ENCODE data around the gene THAP4. TPM values are rescaled to one million over a fixed set of nuclear protein-coding genes. Genes with fewer than 3 reads are reported as not detected.
A peak's percentile ranks its signal among the peaks of the same experiment; 100 is the strongest.
"Not testable (repeated sequence)": the region's sequence is repeated elsewhere in the genome, so short reads cannot be mapped to it uniquely, and the experiment has no call there.

Gene THAP4
- total and polyA plus RNA-seq, 2 experiments from 2014 or later = 82.0 to 101 TPM

GRCh38 chr2:241571821-241572620 is 64.9 kb downstream of the THAP4 start:
- TF ChIP-seq CTCF (IDR thresholded peaks at IDR 0.05; ENCODE audit: low read depth, low read length) = no peak
- Histone ChIP-seq H3K9me3 (ENCODE audit: low read depth) (no peaks in the 10 kb centered on the region), H3K4me1 (ENCODE audit: low read depth) (no peaks in the 10 kb centered on the region), H3K36me3 (peaks cover 2% of the 10 kb centered on the region), H3K27me3 (no peaks in the 10 kb centered on the region), H3K4me3 (no peak overlapping the region), H3K27ac (no peak overlapping the region)
- no peak for DNase-seq (ENCODE audit: low read depth in 1 of 2, low spot score in 1 of 2)

GRCh38 chr2:241570961-241571581 is 65.9 kb downstream of the THAP4 start:
- H3K4me1 ChIP-seq (ENCODE audit: low read depth) = no peaks in the 10 kb centered on the region
- DNase-seq (ENCODE audit: low read depth in 1 of 2, low spot score in 1 of 2) = peak in 1 of 2 donors; percentile 23
- H3K27me3 ChIP-seq = no peaks in the 10 kb centered on the region
- peaks cover 2% of the 10 kb centered on the region for H3K36me3 ChIP-seq
- no peak overlapping the region for H3K27ac ChIP-seq
- no peak for TF ChIP-seq CTCF (IDR thresholded peaks at IDR 0.05; ENCODE audit: low read depth, low read length)
- H3K4me3 ChIP-seq = no peak overlapping the region
- no peaks in the 10 kb centered on the region for H3K9me3 ChIP-seq (ENCODE audit: low read depth)

- H3K4me3 ChIP-seq = no peak overlapping the region
- no peak overlapping the region for H3K27ac ChIP-seq
- TF ChIP-seq CTCF (IDR thresholded peaks at IDR 0.05; ENCODE audit: low read depth, low read length) = no peak
- no peaks in the 10 kb centered on the region for H3K4me1 ChIP-seq (ENCODE audit: low read depth)
- H3K27me3 ChIP-seq = no peaks in the 10 kb centered on the region
- peaks cover 2% of the 10 kb centered on the region for H3K36me3 ChIP-seq
- H3K9me3 ChIP-seq (ENCODE audit: low read depth) = no peaks in the 10 kb centered on the region
- DNase-seq (ENCODE audit: low read depth in 1 of 2, low spot score in 1 of 2) = no peak
Observed at GRCh38 chr2:241569831-241570281, 67.1 kb downstream of the THAP4 start.

GRCh38 chr2:241568726-241569125 is 68.2 kb downstream of the THAP4 start:
- no peak overlapping the region for H3K4me3 ChIP-seq
- H3K27me3 ChIP-seq = no peaks in the 10 kb centered on the region
- no peak overlapping the region for H3K27ac ChIP-seq
- H3K9me3 ChIP-seq (ENCODE audit: low read depth) = no peaks in the 10 kb centered on the region
- no peaks in the 10 kb centered on the region for H3K4me1 ChIP-seq (ENCODE audit: low read depth)
- no peak for TF ChIP-seq CTCF (IDR thresholded peaks at IDR 0.05; ENCODE audit: low read depth, low read length)
- DNase-seq (ENCODE audit: low read depth in 1 of 2, low spot score in 1 of 2) = no peak
- H3K36me3 ChIP-seq = peaks cover 2% of the 10 kb centered on the region

- no peak overlapping the region for H3K4me3 ChIP-seq
- H3K27me3 ChIP-seq = no peaks in the 10 kb centered on the region
- H3K27ac ChIP-seq = no peak overlapping the region
- no peaks in the 10 kb centered on the region for H3K9me3 ChIP-seq (ENCODE audit: low read depth)
- no peaks in the 10 kb centered on the region for H3K4me1 ChIP-seq (ENCODE audit: low read depth)
- H3K36me3 ChIP-seq = peaks cover 2% of the 10 kb centered on the region
- DNase-seq (ENCODE audit: low read depth in 1 of 2, low spot score in 1 of 2) = no peak
- no peak for TF ChIP-seq CTCF (IDR thresholded peaks at IDR 0.05; ENCODE audit: low read depth, low read length)
Observed at GRCh38 chr2:241567776-241568175, 69.2 kb downstream of the THAP4 start.

GRCh38 chr2:241567266-241567665 is 69.7 kb downstream of the THAP4 start:
- not testable (repeated sequence) for H3K4me3 ChIP-seq; DNase-seq (ENCODE audit: low read depth in 1 of 2, low spot score in 1 of 2); H3K36me3 ChIP-seq; H3K27ac ChIP-seq; H3K9me3 ChIP-seq (ENCODE audit: low read depth); H3K27me3 ChIP-seq; H3K4me1 ChIP-seq (ENCODE audit: low read depth)

All from cardiac muscle cell (in vitro differentiated cells and primary cell).